ENCODE data around the gene NPL. TPM values are rescaled to one million over a fixed set of nuclear protein-coding genes. Genes with fewer than 3 reads are reported as not detected.

The NPL gene
- total RNA-seq, 2 experiments from 2014 or later = 4.5 to 4.9 TPM

- no peak overlapping the region for H3K4me3 Mint-ChIP-seq
- peaks cover 18% of the 10 kb centered on the region for H3K27me3 Mint-ChIP-seq
- peaks cover 6% of the 10 kb centered on the region for H3K9me3 Mint-ChIP-seq
Measured at GRCh38 chr1:182761396-182762395, 27.9 kb upstream of the NPL start.

GRCh38 chr1:182762536-182762935, 27.0 kb upstream of the NPL start:
- Mint-ChIP-seq H3K27me3 (peaks cover 18% of the 10 kb centered on the region), H3K9me3 (peaks cover 6% of the 10 kb centered on the region), H3K36me3 (ENCODE audit: low read depth) (peaks cover 3% of the 10 kb centered on the region), H3K27ac (no peak overlapping the region), H3K4me3 (no peak overlapping the region), H3K4me1 (ENCODE audit: low read depth) (peaks cover 8% of the 10 kb centered on the region)
- intact Hi-C loops (cut with micrococcal nuclease) = no loop called here
- ChIA-PET CTCF (interaction anchor here (1.3 to 5.3 kb wide), 3 partner anchors 21 to 167 kb away, joined by 4 to 47 read pairs (median 19); no protein-coding TSS in a partner anchor), POLR2A (interaction anchor here (0.7 kb wide), 1 partner anchor 164 kb away, joined by 6 read pairs; no protein-coding TSS in a partner anchor)
- no peak for ATAC-seq
- TF ChIP-seq CTCF (IDR thresholded peaks at IDR 0.05) = no peak
- no peak for DNase-seq

More at GRCh38 chr1:182761396-182762395, 27.9 kb upstream of the NPL start:
- peaks cover 8% of the 10 kb centered on the region for H3K4me1 Mint-ChIP-seq (ENCODE audit: low read depth)
- peaks cover 3% of the 10 kb centered on the region for H3K36me3 Mint-ChIP-seq (ENCODE audit: low read depth)
- POLR2A ChIA-PET = no interaction called here
- TF ChIP-seq CTCF (IDR thresholded peaks at IDR 0.05) = no peak
- peak; percentile 61 for ATAC-seq
- DNase-seq = peak; percentile 41
- intact Hi-C loops (cut with micrococcal nuclease) = no loop called here
- H3K27ac Mint-ChIP-seq = peak overlapping the region; percentile 73
- CTCF ChIA-PET = interaction anchor here (1.3 to 5.3 kb wide), 4 partner anchors 21 to 166 kb away, joined by 4 to 47 read pairs (median 12); no protein-coding TSS in a partner anchor

GRCh38 chr1:182764029-182764727, 25.4 kb upstream of the NPL start:
- ChIA-PET POLR2A (interaction anchor here (1.2 kb wide), 1 partner anchor 10 kb away, joined by 3 read pairs; no protein-coding TSS in a partner anchor), CTCF (interaction anchor here (0.6 to 5.3 kb wide), 8 partner anchors 8 to 169 kb away, joined by 3 to 47 read pairs (median 4); no protein-coding TSS in a partner anchor)
- Mint-ChIP-seq H3K9me3 (peaks cover 6% of the 10 kb centered on the region), H3K4me3 (no peak overlapping the region), H3K36me3 (ENCODE audit: low read depth) (peaks cover 3% of the 10 kb centered on the region), H3K27me3 (peaks cover 20% of the 10 kb centered on the region), H3K4me1 (ENCODE audit: low read depth) (peaks cover 8% of the 10 kb centered on the region), H3K27ac (no peak overlapping the region)
- intact Hi-C loops (cut with micrococcal nuclease) = no loop called here
- DNase-seq = no peak
- TF ChIP-seq CTCF (IDR thresholded peaks at IDR 0.05) = no peak
- no peak for ATAC-seq

- CTCF ChIA-PET = interaction anchor here (1.2 to 5.3 kb wide), 2 partner anchors 19 to 170 kb away, joined by 7 to 47 read pairs; no protein-coding TSS in a partner anchor
- Mint-ChIP-seq H3K36me3 (ENCODE audit: low read depth) (peaks cover 3% of the 10 kb centered on the region), H3K27ac (no peak overlapping the region), H3K27me3 (peaks cover 23% of the 10 kb centered on the region), H3K4me3 (no peak overlapping the region), H3K9me3 (peaks cover 6% of the 10 kb centered on the region), H3K4me1 (ENCODE audit: low read depth) (peaks cover 8% of the 10 kb centered on the region)
- TF ChIP-seq CTCF (IDR thresholded peaks at IDR 0.05) = no peak
- no peak for ATAC-seq
- DNase-seq = no peak
- intact Hi-C loops (cut with micrococcal nuclease) = no loop called here
- POLR2A ChIA-PET = no interaction called here
Measured at GRCh38 chr1:182765391-182765790, 24.2 kb upstream of the NPL start.
